GM12873 (cell line): ENCODE results near the gene UNK.

ENCODE experiments used
- CTCF ChIP-seq: IDR thresholded peaks from 2 replicates; pipeline ENCODE4 v1.5.1; 2012; ENCODE audit warnings: low read depth, mild to moderate bottlenecking, moderate library complexity, low read length, control low read depth; ENCODE audit not compliant: insufficient read depth; ENCODE audit errors: missing control alignments

The UNK gene

DNA sequence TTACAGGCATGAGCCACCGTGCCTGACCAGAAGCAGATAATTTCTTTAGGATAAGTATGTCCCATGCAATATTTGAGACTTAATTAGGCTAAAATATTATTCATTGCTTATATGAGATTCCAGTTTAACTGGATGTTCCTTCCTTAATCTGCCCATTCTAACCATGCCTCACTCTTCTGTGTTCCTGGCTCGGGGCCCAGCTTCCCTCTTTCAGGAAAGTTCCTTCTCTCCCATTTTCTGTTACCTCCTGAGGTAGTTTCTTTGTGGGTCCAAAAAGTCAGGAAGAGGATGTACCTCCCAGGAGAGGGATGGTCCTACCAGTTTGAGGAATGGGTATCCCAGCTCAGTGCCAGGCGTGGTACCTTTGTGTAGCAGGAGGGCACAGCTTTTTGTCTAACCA, 23.3 kb downstream of the UNK start:
- TF ChIP-seq CTCF, result no peak

DNA sequence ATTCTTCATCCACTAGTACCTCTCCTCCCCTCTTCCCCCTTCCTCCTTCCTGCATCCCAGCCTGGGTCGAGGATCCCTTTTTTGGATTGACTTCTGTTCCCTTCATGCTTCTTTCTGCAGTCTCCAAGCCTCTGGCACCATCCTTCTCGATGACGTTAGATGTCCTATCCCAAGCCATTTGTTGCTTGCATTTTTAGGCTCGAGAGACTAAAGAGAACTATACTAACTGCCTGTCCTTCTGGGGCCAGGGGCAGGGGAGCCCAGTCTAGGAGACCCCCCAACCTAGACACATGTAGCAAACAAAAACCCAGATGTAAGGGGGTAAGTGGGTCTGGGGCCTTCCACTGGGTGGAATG, 23.9 kb downstream of the UNK start:
- TF ChIP-seq CTCF, result no peak

DNA sequence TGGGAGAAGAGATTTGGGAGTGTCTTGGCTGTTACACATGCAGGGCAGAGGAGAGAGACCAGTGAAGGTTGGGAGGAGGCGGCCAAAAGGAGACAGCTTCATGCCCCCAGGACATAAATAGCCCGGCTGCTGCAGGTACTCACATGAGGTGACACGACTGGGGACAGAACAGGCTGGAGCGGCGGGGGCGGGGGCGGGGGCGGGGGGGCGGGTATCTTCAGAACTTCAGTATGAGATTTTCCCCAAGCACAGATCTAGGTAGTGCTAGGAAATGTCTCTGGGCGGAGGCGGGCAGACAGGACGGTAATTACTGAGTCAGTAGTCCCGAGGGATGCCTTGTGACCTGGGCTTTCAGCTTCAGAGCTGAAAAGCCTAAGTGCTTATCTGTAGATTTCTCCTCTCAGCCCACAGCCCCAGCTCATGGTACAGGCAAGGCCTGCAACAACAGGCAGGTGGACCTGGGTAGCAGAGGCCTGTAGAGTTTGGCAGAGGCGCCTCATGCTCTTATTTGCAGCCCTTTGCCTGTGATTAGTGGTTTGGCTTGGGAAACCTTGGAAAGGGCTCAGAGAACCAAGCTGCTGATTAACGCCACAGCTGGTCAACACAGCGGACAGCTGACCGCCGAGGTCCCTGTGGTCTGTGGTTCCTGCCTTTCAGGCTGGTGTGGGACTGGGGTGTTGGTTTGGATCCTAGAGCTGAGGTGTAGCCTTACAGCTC, 24.5 kb downstream of the UNK start:
- no peak for TF ChIP-seq CTCF

- no peak for TF ChIP-seq CTCF
Observed at GRCh38 chr17:75809631-75810111, 25.1 kb downstream of the UNK start.

DNA sequence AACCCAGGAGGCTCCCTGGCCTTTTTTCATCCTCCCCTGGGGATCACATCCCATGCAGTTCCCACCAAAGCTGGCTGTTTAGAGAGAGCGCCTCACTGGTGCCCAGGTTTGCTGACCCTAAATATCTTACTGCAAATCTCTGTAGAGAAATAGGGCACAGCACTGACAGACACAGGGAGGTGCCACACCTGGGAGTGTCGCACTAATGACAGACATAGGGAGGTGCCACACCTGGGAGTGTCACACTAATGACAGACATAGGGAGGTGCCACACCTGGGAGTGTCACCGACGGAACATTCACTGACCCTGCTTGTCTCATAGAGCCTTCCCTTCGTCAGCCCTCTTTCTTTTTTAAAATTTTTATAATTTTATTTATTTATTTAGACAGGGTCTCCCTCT, 25.6 kb downstream of the UNK start:
- no peak for TF ChIP-seq CTCF

DNA sequence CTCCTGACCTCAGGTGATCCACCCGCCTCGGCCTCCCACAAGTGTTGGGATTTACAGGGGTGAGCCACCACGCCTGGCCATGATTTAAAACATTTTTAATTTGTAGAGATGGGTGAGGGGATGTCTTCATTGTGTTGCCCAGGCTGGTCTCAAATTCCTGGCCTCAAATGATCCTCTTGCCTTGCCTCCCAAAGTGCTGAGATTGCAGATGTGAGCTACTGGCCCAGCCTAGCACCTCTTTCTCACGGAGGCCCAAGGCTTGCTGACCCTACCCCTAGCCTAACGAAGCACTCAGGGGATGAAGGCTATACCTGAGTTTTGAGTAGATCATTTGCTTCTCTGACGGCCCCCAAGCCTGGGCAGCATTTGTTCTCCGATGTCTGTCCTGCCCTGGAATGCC, 26.6 kb downstream of the UNK start:
- no peak for TF ChIP-seq CTCF

DNA sequence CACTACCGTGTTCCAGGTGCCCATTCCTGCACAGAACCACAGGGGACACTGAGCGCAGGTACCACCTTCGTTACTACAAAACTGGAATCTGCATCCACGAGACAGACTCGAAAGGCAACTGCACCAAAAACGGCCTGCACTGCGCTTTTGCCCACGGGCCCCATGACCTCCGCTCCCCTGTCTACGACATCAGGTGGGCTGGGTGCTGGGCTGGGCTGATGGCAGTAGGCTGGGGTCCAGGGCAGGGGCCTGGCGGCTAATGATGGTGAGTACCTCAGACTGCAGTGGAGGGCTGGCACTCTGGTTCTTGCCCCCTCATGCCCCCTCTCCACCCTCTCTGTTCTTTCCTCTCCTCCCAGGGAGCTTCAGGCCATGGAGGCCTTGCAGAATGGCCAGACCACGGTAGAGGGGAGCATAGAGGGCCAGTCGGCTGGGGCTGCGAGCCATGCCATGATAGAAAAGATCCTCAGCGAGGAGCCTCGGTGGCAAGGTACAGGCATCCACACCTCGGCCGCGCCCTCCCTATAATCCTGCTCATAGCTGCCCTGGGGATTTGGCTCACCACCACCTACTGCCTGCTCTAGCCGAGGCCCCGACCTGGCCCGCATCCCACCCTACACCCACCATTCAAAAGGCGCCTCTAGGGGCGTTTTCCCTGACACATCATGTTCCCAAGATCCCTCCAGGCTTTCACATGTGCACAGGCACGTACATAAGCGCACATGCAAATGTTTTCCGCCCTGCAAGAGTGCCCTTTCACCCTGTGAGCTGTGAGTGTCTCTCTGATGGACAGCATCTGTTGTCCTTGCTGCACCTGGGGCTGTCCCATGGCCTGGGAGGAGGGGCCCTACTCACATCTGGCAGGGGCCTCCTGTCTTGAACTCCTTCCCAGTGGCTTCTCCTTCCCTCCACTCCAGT, 27.7 kb downstream of the UNK start:
- no peak for TF ChIP-seq CTCF
